Astrocyte (in vitro differentiated cells and primary cell): ENCODE measurements around the gene MRPS2. TPM values are rescaled to one million over a fixed set of nuclear protein-coding genes. Genes with fewer than 3 reads are reported as not detected.
"Not testable (repeated sequence)": the region's sequence is repeated elsewhere in the genome, so short reads cannot be mapped to it uniquely, and the experiment has no call there.

Experiments
- DNase-seq: peaks from one replicate; pipeline ENCODE4 v3.0.0-alpha.2; 2010; ENCODE audit warnings: low read depth
- FAIRE-seq: peaks from 2 replicates; lab custom pipeline; 2011; peaks lifted over from hg19 to GRCh38; lab: Jason Lieb, UNC
- H2AFZ ChIP-seq: 2 replicates; pipeline ENCODE4 v1.6.0; 2012; ENCODE audit warnings: low read depth, low read length, inconsistent platforms
- H3K27ac ChIP-seq: 2 replicates; pipeline ENCODE4 v1.5.1; 2011; ENCODE audit warnings: low read depth, low read length, inconsistent platforms
- H3K27me3 ChIP-seq: 2 replicates; pipeline ENCODE4 v1.6.0; 2011; ENCODE audit warnings: low read length, inconsistent platforms; ENCODE audit not compliant: insufficient read depth
- H3K36me3 ChIP-seq: 2 replicates; pipeline ENCODE4 v1.5.1; 2011; ENCODE audit warnings: low read length, inconsistent platforms; ENCODE audit not compliant: insufficient read depth
- H3K4me1 ChIP-seq: 2 replicates; pipeline ENCODE4 v1.5.1; 2011; ENCODE audit warnings: low read length, inconsistent platforms; ENCODE audit not compliant: insufficient read depth
- H3K4me2 ChIP-seq: 2 replicates; pipeline ENCODE4 v1.6.0; 2012; ENCODE audit warnings: low read length, inconsistent platforms
- H3K4me3 ChIP-seq: 2 replicates; pipeline ENCODE4 v1.5.1; 2011; ENCODE audit warnings: low read depth, mild to moderate bottlenecking, low read length, inconsistent platforms; ENCODE audit not compliant: insufficient read depth
- H3K79me2 ChIP-seq: 2 replicates; pipeline ENCODE4 v1.6.0; 2012; ENCODE audit warnings: mild to moderate bottlenecking, low read length, inconsistent platforms; ENCODE audit not compliant: insufficient read depth
- H3K9ac ChIP-seq: 2 replicates; pipeline ENCODE4 v1.6.0; 2012; ENCODE audit warnings: mild to moderate bottlenecking, low read length, inconsistent platforms
- H3K9me3 ChIP-seq: 2 replicates; pipeline ENCODE4 v1.5.1; 2012; ENCODE audit warnings: low read depth, mild to moderate bottlenecking, low read length, inconsistent platforms; ENCODE audit not compliant: insufficient read depth
- H4K20me1 ChIP-seq: 2 replicates; pipeline ENCODE4 v1.6.0; 2012; ENCODE audit warnings: low read length, inconsistent platforms; ENCODE audit not compliant: insufficient read depth
- H3K27ac Mint-ChIP-seq: one replicate; pipeline ENCODE4 v1.8.0; 2021; ENCODE audit warnings: mild to moderate bottlenecking, mixed read lengths; ENCODE audit not compliant: unreplicated experiment
- H3K27me3 Mint-ChIP-seq: one replicate; pipeline ENCODE4 v1.8.0; 2021; ENCODE audit warnings: low read depth, mixed read lengths; ENCODE audit not compliant: unreplicated experiment
- H3K36me3 Mint-ChIP-seq: one replicate; pipeline ENCODE4 v1.8.0; 2021; ENCODE audit warnings: low read depth, mixed read lengths; ENCODE audit not compliant: unreplicated experiment
- H3K4me1 Mint-ChIP-seq: one replicate; pipeline ENCODE4 v1.8.0; 2021; ENCODE audit warnings: low read depth, mixed read lengths; ENCODE audit not compliant: unreplicated experiment
- H3K4me3 Mint-ChIP-seq: one replicate; pipeline ENCODE4 v1.8.0; 2021; ENCODE audit warnings: mild to moderate bottlenecking, moderate library complexity, mixed read lengths; ENCODE audit not compliant: unreplicated experiment
- H3K9me3 Mint-ChIP-seq: one replicate; pipeline ENCODE4 v1.8.0; 2021; ENCODE audit warnings: mild to moderate bottlenecking, mixed read lengths; ENCODE audit not compliant: unreplicated experiment
- CTCF ChIP-seq: IDR thresholded peaks from 2 replicates; pipeline ENCODE4 v1.5.1; 2011; ENCODE audit warnings: low read depth, mild to moderate bottlenecking, inconsistent platforms, low read length, moderate library complexity; ENCODE audit not compliant: insufficient read depth
- EZH2 ChIP-seq: IDR thresholded peaks from 2 replicates; pipeline ENCODE4 v1.6.1; 2012; ENCODE audit warnings: mild to moderate bottlenecking, low read length, inconsistent platforms; ENCODE audit not compliant: insufficient read depth
- total RNA-seq: library from RNA; stranded (reverse); gene quantifications from 2 replicates; pipeline ENCODE4 v1.2.1, GENCODE V29; 2021

Gene MRPS2
- total RNA-seq, 1 donor from 2014 or later: 38.6 TPM

GRCh38 chr9:135536216-135536615 lies 35.7 kb downstream of the MRPS2 start:
- no peaks in the 10 kb centered on the region for H4K20me1 ChIP-seq
- no peak overlapping the region for H3K4me2 ChIP-seq
- Mint-ChIP-seq H3K36me3 (no peaks in the 10 kb centered on the region), H3K9me3 (peaks cover 5% of the 10 kb centered on the region), H3K4me1 (peaks cover 20% of the 10 kb centered on the region), H3K27ac (peak overlapping the region; percentile 48), H3K27me3 (peaks cover 24% of the 10 kb centered on the region), H3K4me3 (no peak overlapping the region)
- DNase-seq (peak; percentile 61), FAIRE-seq (no peak)
- no peaks in the 10 kb centered on the region for H3K36me3 ChIP-seq
- no peaks in the 10 kb centered on the region for H3K4me1 ChIP-seq
- H3K4me3 ChIP-seq: no peak overlapping the region
- H3K79me2 ChIP-seq: no peaks in the 10 kb centered on the region
- H3K9ac ChIP-seq: no peak overlapping the region
- no peak overlapping the region for H3K27ac ChIP-seq
- H3K27me3 ChIP-seq: no peaks in the 10 kb centered on the region
- no peak overlapping the region for H2AFZ ChIP-seq
- no peaks in the 10 kb centered on the region for H3K9me3 ChIP-seq
- no peak for TF ChIP-seq CTCF
- TF ChIP-seq EZH2: no peak

DNA sequence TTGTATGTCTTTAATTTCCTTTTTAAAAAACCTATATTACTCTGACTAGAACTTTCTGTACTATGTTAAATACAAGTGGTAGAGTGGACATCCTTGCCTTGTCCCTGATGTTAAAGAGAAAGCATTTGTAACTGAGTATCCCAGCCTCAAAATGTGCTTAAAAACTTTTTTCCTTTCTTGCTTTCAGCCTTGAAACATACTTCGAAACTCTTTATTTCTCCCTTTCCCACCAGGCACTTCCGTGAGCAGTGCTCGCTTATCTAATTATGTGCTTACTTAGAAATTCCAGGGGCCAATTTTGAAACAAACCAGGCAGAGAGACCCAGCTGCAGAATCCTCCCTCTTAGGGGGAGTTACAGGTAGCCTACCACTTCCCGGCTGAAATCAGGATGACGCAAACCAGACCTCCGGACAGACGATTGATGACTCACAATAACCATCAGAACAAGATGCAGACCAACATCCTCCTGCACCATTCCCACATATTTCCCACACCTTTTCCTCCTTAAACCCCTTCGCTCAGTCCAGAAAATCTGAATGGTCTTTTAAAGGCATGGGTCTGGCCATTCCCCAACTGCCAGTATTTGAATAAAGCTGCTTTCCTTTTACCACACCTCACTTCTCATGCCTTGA lies 42.9 kb downstream of the MRPS2 start:
- H3K27ac Mint-ChIP-seq: peak overlapping the region; percentile 60
- not testable (repeated sequence) for H3K27me3 ChIP-seq, H3K4me2 ChIP-seq, H3K36me3 Mint-ChIP-seq, H2AFZ ChIP-seq, H3K9ac ChIP-seq, H3K4me3 ChIP-seq, H3K9me3 ChIP-seq, DNase-seq, H3K27ac ChIP-seq, H3K4me1 ChIP-seq, H3K36me3 ChIP-seq, H4K20me1 ChIP-seq, H3K9me3 Mint-ChIP-seq, H3K79me2 ChIP-seq, H3K4me3 Mint-ChIP-seq
- H3K27me3 Mint-ChIP-seq: peaks cover 28% of the 10 kb centered on the region
- peak; percentile 17 for FAIRE-seq
- peaks cover 11% of the 10 kb centered on the region for H3K4me1 Mint-ChIP-seq

- no peaks in the 10 kb centered on the region for H3K9me3 Mint-ChIP-seq
- peaks cover 11% of the 10 kb centered on the region for H3K4me1 Mint-ChIP-seq
- TF ChIP-seq EZH2 (no peak), CTCF (no peak)
- H3K9me3 ChIP-seq: no peaks in the 10 kb centered on the region
- H3K4me2 ChIP-seq: no peak overlapping the region
- H4K20me1 ChIP-seq: no peaks in the 10 kb centered on the region
- H3K27ac ChIP-seq: no peak overlapping the region
- no peaks in the 10 kb centered on the region for H3K36me3 Mint-ChIP-seq
- no peak for FAIRE-seq
- no peaks in the 10 kb centered on the region for H3K79me2 ChIP-seq
- H3K4me3 Mint-ChIP-seq: peak overlapping the region; percentile 62
- H3K4me3 ChIP-seq: no peak overlapping the region
- no peaks in the 10 kb centered on the region for H3K4me1 ChIP-seq
- H2AFZ ChIP-seq: no peak overlapping the region
- peaks cover 16% of the 10 kb centered on the region for H3K27me3 Mint-ChIP-seq
- no peak overlapping the region for H3K9ac ChIP-seq
- H3K27me3 ChIP-seq: no peaks in the 10 kb centered on the region
- no peaks in the 10 kb centered on the region for H3K36me3 ChIP-seq
- no peak for DNase-seq
- H3K27ac Mint-ChIP-seq: peak overlapping the region; percentile 72
Measured at GRCh38 chr9:135544981-135545635, 44.6 kb downstream of the MRPS2 start.

DNA sequence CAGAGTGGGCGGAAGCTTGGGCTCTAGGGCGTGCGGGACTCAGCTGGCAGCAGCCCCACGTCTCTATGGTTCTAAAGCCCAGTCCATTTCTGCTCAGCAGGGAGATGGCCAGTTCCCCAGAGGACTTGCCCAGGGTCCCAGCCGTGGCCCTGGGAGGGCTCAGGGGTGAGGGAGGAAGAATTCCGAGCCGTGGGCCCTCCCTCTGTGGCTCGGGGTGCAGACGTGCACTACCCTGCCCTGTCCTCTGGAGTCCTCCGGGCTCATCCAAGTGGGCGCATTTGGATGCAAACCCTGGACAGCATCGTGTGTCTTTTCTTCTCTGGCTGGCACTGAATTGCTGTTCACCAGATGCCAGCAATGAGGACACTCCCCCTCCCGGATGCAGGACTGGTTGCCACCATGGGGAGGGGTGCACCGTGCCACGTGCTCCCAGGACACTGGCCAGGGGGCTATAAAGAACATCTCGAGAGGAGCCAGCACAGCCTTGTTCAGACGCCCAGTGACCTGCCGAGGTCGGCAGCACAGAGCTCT lies 45.2 kb downstream of the MRPS2 start, which contains the start of gene OBP2A:
Gene OBP2A (plus strand): TSS at position 481 of the 531 bp plus-strand sequence. CDS start 55 bp downstream, outside the sequence.
- H3K9ac ChIP-seq, H3K36me3 ChIP-seq, DNase-seq, H3K9me3 Mint-ChIP-seq, H3K4me3 ChIP-seq, FAIRE-seq, H3K4me1 ChIP-seq, H2AFZ ChIP-seq, H3K9me3 ChIP-seq, H3K27me3 ChIP-seq, H4K20me1 ChIP-seq, H3K79me2 ChIP-seq, H3K27ac ChIP-seq, H3K36me3 Mint-ChIP-seq, H3K4me2 ChIP-seq: not testable (repeated sequence)
- peaks cover 11% of the 10 kb centered on the region for H3K4me1 Mint-ChIP-seq
- H3K27me3 Mint-ChIP-seq: peaks cover 15% of the 10 kb centered on the region
- H3K4me3 Mint-ChIP-seq: peak within 1 kb of the TSS; percentile 62
- H3K27ac Mint-ChIP-seq: peak within 1 kb of the TSS; percentile 72
